A549 (cell line): ENCODE data around the gene CDH4.

Experiments used
- CEBPB ChIP-seq, 2 experiments: fragments of >200 bp in 1 of 2; sonication (Bioruptor Twin) in 1 of 2; formaldehyde crosslinking in 1 of 2; IDR thresholded peaks; 2 replicates each; pipeline ENCODE4 v1.6.1; 2012 to 2016
- JUN ChIP-seq, 2 experiments: fragments of >200 bp; sonication (Bioruptor Twin); formaldehyde crosslinking; IDR thresholded peaks; 2 replicates in 1 of 2; 3 replicates in 1 of 2; pipeline ENCODE4 v1.6.1; 2016 to 2017
- PHF8 ChIP-seq: fragments of 200-600 bp; sonication (generic); IDR thresholded peaks from 2 replicates; pipeline ENCODE4 v1.6.1; 2016; ENCODE audit warnings: low read depth, mild to moderate bottlenecking, antibody characterized with exemption, moderate library complexity, borderline replicate concordance
- POLR2A ChIP-seq: IDR thresholded peaks from 2 replicates; pipeline ENCODE4 v1.6.1; 2012; ENCODE audit warnings: mild to moderate bottlenecking, low read length
- RFX5 ChIP-seq: fragments of 450-650 bp; IDR thresholded peaks from 2 replicates; pipeline ENCODE4 v1.7.1; 2014; ENCODE audit warnings: antibody characterized with exemption, mild to moderate bottlenecking, moderate library complexity
- ZFP36 ChIP-seq: fragments of 450-650 bp; IDR thresholded peaks from 2 replicates; pipeline ENCODE4 v1.6.1; 2014; ENCODE audit warnings: borderline replicate concordance; ENCODE audit not compliant: partially characterized antibody
- TF ChIP-seq, protein P1 (sequence below): fragments of >200 bp; sonication (Bioruptor Twin); formaldehyde crosslinking; IDR thresholded peaks from 3 replicates; pipeline ENCODE4 v1.5.1; 2016
- TF ChIP-seq, protein P2 (sequence below): fragments of 200-600 bp; sonication (generic); IDR thresholded peaks from 2 replicates; pipeline ENCODE4 v1.6.1; 2016; ENCODE audit warnings: antibody characterized with exemption, mild to moderate bottlenecking, moderate library complexity
- TF ChIP-seq, protein P3 (sequence below): fragments of 250-450 bp; sonication (Bioruptor Pico); IDR thresholded peaks from 2 replicates; pipeline ENCODE4 v1.5.0; 2021; ENCODE audit warnings: mild to moderate bottlenecking, moderate library complexity, borderline replicate concordance
- TF ChIP-seq, protein P4 (sequence below): IDR thresholded peaks from 2 replicates; pipeline ENCODE4 v1.6.1; 2012
- TF ChIP-seq, protein P5 (sequence below): fragments of 450-650 bp; IDR thresholded peaks from 2 replicates; pipeline ENCODE4 v1.6.1; 2014; ENCODE audit warnings: antibody characterized with exemption

DNA sequence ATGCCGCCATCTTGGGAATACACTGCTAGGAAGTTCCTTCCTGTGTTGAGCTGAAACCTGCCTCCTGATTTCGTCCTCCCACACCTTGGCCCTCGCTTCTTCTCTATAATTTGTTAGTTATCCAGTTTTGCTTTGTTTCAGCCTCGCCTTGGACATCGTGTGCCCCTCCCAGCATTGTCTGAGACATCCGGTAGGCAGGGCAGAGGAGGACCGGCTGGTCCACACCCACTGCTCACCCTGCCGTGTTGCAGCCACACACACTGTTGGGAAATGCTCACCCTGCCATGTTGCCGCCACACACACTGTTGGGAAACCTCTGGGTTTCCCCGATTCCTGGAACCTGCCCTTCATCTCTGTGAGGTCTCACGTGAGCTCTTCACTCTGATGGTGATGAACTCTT, 105.1 kb downstream of the CDH4 start:
- TF ChIP-seq JUN (IDR thresholded peaks at IDR 0.05) (no peak), ZFP36 (no peak), POLR2A (no peak), CEBPB (IDR thresholded peaks at IDR 0.05) (no peak), PHF8 (no peak), RFX5 (no peak)
- TF ChIP-seq, protein P1, sequence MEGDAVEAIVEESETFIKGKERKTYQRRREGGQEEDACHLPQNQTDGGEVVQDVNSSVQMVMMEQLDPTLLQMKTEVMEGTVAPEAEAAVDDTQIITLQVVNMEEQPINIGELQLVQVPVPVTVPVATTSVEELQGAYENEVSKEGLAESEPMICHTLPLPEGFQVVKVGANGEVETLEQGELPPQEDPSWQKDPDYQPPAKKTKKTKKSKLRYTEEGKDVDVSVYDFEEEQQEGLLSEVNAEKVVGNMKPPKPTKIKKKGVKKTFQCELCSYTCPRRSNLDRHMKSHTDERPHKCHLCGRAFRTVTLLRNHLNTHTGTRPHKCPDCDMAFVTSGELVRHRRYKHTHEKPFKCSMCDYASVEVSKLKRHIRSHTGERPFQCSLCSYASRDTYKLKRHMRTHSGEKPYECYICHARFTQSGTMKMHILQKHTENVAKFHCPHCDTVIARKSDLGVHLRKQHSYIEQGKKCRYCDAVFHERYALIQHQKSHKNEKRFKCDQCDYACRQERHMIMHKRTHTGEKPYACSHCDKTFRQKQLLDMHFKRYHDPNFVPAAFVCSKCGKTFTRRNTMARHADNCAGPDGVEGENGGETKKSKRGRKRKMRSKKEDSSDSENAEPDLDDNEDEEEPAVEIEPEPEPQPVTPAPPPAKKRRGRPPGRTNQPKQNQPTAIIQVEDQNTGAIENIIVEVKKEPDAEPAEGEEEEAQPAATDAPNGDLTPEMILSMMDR, result no peak
- TF ChIP-seq, protein P2, sequence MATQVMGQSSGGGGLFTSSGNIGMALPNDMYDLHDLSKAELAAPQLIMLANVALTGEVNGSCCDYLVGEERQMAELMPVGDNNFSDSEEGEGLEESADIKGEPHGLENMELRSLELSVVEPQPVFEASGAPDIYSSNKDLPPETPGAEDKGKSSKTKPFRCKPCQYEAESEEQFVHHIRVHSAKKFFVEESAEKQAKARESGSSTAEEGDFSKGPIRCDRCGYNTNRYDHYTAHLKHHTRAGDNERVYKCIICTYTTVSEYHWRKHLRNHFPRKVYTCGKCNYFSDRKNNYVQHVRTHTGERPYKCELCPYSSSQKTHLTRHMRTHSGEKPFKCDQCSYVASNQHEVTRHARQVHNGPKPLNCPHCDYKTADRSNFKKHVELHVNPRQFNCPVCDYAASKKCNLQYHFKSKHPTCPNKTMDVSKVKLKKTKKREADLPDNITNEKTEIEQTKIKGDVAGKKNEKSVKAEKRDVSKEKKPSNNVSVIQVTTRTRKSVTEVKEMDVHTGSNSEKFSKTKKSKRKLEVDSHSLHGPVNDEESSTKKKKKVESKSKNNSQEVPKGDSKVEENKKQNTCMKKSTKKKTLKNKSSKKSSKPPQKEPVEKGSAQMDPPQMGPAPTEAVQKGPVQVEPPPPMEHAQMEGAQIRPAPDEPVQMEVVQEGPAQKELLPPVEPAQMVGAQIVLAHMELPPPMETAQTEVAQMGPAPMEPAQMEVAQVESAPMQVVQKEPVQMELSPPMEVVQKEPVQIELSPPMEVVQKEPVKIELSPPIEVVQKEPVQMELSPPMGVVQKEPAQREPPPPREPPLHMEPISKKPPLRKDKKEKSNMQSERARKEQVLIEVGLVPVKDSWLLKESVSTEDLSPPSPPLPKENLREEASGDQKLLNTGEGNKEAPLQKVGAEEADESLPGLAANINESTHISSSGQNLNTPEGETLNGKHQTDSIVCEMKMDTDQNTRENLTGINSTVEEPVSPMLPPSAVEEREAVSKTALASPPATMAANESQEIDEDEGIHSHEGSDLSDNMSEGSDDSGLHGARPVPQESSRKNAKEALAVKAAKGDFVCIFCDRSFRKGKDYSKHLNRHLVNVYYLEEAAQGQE, result no peak
- TF ChIP-seq, protein P3, sequence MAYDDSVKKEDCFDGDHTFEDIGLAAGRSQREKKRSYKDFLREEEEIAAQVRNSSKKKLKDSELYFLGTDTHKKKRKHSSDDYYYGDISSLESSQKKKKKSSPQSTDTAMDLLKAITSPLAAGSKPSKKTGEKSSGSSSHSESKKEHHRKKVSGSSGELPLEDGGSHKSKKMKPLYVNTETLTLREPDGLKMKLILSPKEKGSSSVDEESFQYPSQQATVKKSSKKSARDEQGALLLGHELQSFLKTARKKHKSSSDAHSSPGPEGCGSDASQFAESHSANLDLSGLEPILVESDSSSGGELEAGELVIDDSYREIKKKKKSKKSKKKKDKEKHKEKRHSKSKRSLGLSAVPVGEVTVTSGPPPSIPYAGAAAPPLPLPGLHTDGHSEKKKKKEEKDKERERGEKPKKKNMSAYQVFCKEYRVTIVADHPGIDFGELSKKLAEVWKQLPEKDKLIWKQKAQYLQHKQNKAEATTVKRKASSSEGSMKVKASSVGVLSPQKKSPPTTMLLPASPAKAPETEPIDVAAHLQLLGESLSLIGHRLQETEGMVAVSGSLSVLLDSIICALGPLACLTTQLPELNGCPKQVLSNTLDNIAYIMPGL (CRISPR knock-in tag), result no peak
- TF ChIP-seq, protein P4, sequence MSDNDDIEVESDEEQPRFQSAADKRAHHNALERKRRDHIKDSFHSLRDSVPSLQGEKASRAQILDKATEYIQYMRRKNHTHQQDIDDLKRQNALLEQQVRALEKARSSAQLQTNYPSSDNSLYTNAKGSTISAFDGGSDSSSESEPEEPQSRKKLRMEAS, result no peak
- TF ChIP-seq, protein P5, sequence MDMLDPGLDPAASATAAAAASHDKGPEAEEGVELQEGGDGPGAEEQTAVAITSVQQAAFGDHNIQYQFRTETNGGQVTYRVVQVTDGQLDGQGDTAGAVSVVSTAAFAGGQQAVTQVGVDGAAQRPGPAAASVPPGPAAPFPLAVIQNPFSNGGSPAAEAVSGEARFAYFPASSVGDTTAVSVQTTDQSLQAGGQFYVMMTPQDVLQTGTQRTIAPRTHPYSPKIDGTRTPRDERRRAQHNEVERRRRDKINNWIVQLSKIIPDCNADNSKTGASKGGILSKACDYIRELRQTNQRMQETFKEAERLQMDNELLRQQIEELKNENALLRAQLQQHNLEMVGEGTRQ, result no peak
